ENCODE measurements around the gene NCK1. TPM values are rescaled to one million over a fixed set of nuclear protein-coding genes. Genes with fewer than 3 reads are reported as not detected.
A peak's percentile ranks its signal among the peaks of the same experiment; 100 is the strongest.
"Not testable (repeated sequence)": the region's sequence is repeated elsewhere in the genome, so short reads cannot be mapped to it uniquely, and the experiment has no call there.

NCK1 gene
- total RNA-seq, 1 experiment from 2014 or later: 42.9 TPM

DNA sequence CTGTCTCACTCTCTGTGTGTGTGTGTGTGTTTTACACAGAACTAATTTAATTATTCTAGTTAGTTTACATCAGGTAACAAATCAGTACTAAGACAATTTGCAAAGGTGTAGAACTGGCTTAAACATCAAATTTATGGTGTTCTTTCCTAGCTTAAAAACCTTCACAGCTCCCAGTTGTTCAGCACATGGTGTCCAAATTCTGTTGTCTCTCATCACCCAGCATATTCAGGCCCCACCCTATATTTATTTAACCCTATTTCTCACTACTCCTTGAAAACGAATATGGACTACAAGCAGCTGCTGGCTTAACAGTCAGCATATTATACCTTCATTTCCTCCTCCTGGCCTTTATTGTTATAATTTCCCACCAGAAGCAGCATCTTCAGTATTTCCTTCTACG, 96.9 kb downstream of the NCK1 start:
- no peaks in the 10 kb centered on the region for H3K9me3 ChIP-seq (replicated peaks)
- H3K36me3 ChIP-seq: no peaks in the 10 kb centered on the region; the same call in 1 of the 2 replicates
- H3K27me3 ChIP-seq: no peaks in the 10 kb centered on the region
- no peak overlapping the region for H3K4me3 ChIP-seq
- no peak for DNase-seq
- H3K4me1 ChIP-seq: peaks cover 23% of the 10 kb centered on the region
- no peak overlapping the region for H3K27ac ChIP-seq

DNA sequence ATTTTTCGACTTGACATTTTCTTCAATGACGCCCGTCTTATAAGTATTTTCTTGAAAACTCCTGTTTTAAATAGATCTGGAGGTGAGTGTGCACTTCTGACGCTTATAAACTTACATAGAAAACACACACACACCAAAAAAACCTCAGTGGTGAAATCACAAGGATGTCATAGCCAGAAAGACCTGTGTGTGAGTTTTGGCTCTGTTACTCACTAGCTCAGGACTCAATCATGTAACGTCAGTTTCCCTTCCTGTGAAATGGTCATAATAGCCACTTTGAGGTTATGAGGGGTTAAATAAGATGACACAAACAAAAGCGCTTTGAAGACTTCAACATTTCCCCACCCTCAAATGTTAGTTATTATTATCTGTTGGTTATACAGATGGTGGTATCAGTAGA, 97.6 kb downstream of the NCK1 start:
- Histone ChIP-seq H3K27ac (no peak overlapping the region), H3K4me1 (peaks cover 18% of the 10 kb centered on the region), H3K36me3 (no peaks in the 10 kb centered on the region; the same call in 1 of the 2 replicates), H3K9me3 (replicated peaks) (no peaks in the 10 kb centered on the region), H3K27me3 (no peaks in the 10 kb centered on the region), H3K4me3 (no peak overlapping the region)
- no peak for DNase-seq

GRCh38 chr3:136960838-136961836, 99.1 kb downstream of the NCK1 start:
- DNase-seq: no peak
- Histone ChIP-seq H3K27ac (no peak overlapping the region), H3K27me3 (no peaks in the 10 kb centered on the region), H3K36me3 (no peaks in the 10 kb centered on the region; the same call in 1 of the 2 replicates), H3K9me3 (replicated peaks) (no peaks in the 10 kb centered on the region), H3K4me1 (peaks cover 4% of the 10 kb centered on the region; the same call in 1 of the 2 replicates), H3K4me3 (no peak overlapping the region)

DNA sequence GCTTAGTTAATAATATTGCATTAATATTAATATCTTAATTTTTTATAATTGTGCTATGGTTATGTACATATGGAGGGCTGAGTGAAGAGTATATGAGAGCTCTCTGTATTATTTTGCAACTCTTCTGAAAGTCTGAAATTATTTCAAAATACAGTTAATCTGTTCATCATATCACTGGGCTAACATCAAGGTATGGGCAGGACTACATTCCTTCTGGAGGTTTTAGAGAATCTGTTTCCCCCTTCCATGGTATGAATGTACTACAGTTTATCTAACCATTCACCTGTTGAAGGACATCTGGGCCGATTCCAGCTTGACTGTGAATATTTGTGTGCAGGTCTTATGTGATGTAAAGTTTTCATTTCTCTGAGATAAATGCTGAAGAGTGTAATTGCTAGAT, 100.9 kb downstream of the NCK1 start:
- no peak overlapping the region for H3K27ac ChIP-seq
- H3K27me3 ChIP-seq: no peaks in the 10 kb centered on the region
- H3K4me3 ChIP-seq: no peak overlapping the region
- no peaks in the 10 kb centered on the region for H3K9me3 ChIP-seq (replicated peaks)
- no peaks in the 10 kb centered on the region for H3K4me1 ChIP-seq
- no peaks in the 10 kb centered on the region; the same call in 1 of the 2 replicates for H3K36me3 ChIP-seq
- no peak for DNase-seq

DNA sequence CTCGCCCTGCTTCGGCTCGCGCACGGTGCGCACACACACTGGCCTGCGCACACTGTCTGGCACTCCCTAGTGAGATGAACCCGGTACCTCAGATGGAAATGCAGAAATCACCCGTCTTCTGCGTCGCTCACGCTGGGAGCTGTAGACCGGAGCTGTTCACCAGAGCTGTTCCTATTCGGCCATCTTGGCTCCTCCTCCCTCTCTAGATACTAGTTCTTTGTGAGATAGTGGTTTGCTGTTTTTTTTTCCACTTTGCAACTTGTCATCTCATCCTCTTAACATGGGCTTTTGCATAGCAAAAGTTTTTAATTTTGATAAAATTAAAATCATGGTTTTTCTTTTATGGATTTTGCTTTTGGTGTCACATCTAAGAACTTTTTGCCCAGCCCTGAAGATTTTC, 107.5 kb downstream of the NCK1 start:
- H3K9me3 ChIP-seq (replicated peaks); H3K4me1 ChIP-seq; DNase-seq; H3K4me3 ChIP-seq; H3K36me3 ChIP-seq; H3K27ac ChIP-seq; H3K27me3 ChIP-seq: not testable (repeated sequence)

- no peaks in the 10 kb centered on the region for H3K36me3 ChIP-seq
Measured at GRCh38 chr3:136973352-136973751, 111.3 kb downstream of the NCK1 start.

DNA sequence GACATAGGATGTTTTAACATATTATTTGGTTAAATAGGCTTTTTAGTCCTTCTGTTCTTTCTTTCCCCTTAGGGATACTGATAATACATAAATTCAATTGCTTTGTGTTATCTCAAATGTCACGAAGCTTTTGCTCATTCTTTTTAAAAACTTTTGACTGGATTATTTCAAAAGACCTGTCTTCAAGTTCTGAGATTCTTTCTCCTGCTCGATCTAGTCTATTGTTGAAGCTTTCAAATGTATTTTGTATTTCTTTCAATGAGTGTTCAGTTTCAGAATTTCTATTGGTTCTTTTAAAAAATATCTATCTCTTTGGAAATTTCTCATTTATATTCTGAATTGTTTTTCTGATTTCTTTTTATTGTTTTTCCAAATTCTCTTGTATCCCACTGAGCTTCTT, 112.7 kb downstream of the NCK1 start:
- Histone ChIP-seq H3K4me3 (no peak overlapping the region), H3K36me3 (no peaks in the 10 kb centered on the region), H3K9me3 (replicated peaks) (no peaks in the 10 kb centered on the region), H3K27me3 (no peaks in the 10 kb centered on the region), H3K4me1 (peaks cover 4% of the 10 kb centered on the region; the same call in 1 of the 2 replicates), H3K27ac (no peak overlapping the region)
- DNase-seq: no peak

More at GRCh38 chr3:136973352-136973751, 111.3 kb downstream of the NCK1 start:
- Histone ChIP-seq H3K4me1 (peaks cover 3% of the 10 kb centered on the region; the same call in 1 of the 2 replicates), H3K9me3 (replicated peaks) (no peaks in the 10 kb centered on the region), H3K4me3 (no peak overlapping the region), H3K27ac (no peak overlapping the region), H3K27me3 (no peaks in the 10 kb centered on the region)
- no peak for DNase-seq

DNA sequence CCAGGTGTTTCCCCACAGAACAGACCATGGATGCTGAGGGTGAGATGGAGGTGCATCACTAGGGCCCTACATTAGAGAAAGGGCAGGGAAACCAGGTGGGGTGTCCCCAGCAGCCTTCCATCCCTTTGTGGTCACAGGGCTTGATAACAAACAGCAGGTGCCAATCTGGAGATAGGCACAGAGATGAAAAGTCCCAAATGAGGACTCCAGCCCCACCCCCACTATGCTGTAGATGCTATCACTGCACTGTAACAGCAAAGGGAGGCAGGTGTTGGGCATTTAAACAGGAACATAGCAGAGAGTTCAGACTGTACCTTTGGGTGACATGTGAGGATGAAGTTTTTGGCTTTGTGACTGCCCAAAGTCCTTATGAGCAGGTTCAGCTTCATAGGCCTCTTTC, 117.2 kb downstream of the NCK1 start:
- Histone ChIP-seq H3K27ac (no peak overlapping the region), H3K9me3 (replicated peaks) (no peaks in the 10 kb centered on the region), H3K27me3 (no peaks in the 10 kb centered on the region), H3K4me3 (no peak overlapping the region), H3K36me3 (0 out of 2 replicates have a peak, but pooled peaks cover 3% of the 10 kb centered on the region), H3K4me1 (peaks cover 6% of the 10 kb centered on the region)
- DNase-seq: peak in 1 of 2 experiments; percentile 24

DNA sequence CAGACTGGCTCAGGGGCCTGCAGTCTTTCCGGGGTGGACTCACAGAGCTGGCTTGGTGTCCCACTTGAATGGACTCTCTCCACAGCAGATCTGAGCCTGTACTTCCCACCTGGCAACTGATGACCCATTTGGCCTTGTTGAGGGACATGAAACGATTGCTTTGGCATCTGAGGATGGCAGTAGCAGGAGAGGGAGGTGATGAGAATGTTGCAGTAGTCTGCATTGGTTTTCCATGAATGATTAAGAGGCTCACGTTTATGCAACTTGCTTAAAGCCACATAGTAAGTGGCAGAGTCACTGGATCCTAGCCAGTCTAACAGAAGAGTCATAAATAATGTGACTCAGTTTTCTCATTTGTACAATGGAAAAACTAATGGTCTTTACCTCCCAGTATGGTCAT, 117.7 kb downstream of the NCK1 start:
- no peaks in the 10 kb centered on the region for H3K27me3 ChIP-seq
- no peak overlapping the region for H3K27ac ChIP-seq
- peaks cover 10% of the 10 kb centered on the region for H3K4me1 ChIP-seq
- H3K4me3 ChIP-seq: no peak overlapping the region
- no peak for DNase-seq
- no peaks in the 10 kb centered on the region for H3K9me3 ChIP-seq (replicated peaks)
- H3K36me3 ChIP-seq: 0 out of 2 replicates have a peak, but pooled peaks cover 3% of the 10 kb centered on the region

DNA sequence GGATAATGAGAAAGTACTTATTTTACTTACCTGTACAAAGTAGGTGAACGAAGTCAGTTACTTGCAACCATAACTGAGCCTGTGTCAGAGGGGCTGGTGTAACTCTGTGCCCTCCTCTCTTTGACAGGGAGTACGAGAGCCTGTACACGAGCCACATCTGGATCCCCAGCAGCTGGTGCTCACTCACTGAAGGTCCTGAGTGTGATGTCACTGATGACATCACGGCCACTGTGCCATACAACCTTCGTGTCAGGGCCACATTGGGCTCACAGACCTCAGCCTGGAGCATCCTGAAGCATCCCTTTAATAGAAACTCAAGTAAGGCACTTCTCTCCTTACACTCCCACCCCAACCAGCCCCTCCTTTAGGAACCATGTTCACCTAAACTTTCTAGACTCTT, 120.0 kb downstream of the NCK1 start:
- peaks cover 11% of the 10 kb centered on the region for H3K4me1 ChIP-seq
- 0 out of 2 replicates have a peak, but pooled peaks cover 3% of the 10 kb centered on the region for H3K36me3 ChIP-seq
- H3K27ac ChIP-seq: no peak overlapping the region
- no peak overlapping the region for H3K4me3 ChIP-seq
- no peak for DNase-seq
- no peaks in the 10 kb centered on the region for H3K27me3 ChIP-seq
- peaks cover 2% of the 10 kb centered on the region; the same call in 1 of the 2 replicates for H3K9me3 ChIP-seq (replicated peaks)

DNA sequence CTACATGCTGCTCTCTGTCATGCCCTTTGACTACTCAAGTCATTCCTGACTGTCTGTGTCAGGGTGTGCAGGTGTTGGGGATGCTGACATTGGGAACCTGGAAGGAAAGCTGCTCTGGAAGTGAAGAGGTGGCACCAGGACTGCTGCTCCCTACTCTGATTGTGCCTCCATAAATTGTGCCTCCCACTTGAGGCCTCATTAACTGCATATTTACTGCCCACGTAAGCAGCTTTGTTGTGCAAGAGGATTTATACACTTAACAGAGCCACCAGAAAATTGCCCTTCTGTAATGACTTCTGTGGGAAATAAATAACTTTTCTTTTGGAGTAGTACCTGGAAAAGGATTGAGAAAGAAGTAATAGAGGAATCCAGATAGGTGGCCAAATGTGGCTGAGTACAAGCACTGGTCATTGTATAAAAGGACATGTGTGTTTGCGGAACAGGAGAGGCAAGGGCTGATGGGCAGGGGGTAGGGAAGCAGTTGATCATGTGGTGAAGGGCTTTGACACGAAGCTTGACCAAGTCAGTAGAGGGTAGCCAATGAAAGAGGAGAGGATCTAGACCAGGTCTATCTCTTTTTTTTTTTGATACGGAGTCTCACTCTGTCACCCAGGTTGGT, 120.6 kb downstream of the NCK1 start:
- Histone ChIP-seq H3K36me3 (0 out of 2 replicates have a peak, but pooled peaks cover 3% of the 10 kb centered on the region), H3K27ac (no peak overlapping the region), H3K4me3 (no peak overlapping the region), H3K9me3 (replicated peaks) (peaks cover 3% of the 10 kb centered on the region; the same call in 1 of the 2 replicates), H3K4me1 (peaks cover 11% of the 10 kb centered on the region), H3K27me3 (no peaks in the 10 kb centered on the region)
- DNase-seq: no peak

DNA sequence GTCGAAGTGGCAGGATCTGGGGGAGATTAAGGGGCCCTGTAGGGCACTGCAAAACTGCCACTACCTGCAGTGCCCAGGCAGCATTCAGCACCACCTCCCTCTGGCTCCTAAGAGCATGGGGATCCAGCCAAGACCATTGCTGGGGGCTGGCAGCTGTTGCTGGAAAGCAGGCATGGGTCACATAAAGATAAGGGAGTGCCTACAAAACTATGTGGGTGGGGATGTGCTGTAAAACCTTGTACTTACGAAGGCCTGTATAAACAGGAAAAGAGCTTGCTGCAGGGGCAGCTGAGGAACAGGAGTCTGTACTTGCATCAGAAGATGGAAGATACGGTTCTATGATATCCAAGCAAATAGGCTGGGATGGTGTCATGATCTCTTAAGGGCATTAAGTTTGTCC, 122.8 kb downstream of the NCK1 start:
- peak; percentile 86 to 87 for DNase-seq
- H3K27ac ChIP-seq: peak overlapping the region; percentile 36; the same call in 1 of the 2 replicates
- 0 out of 2 replicates have a peak, but pooled peaks cover 3% of the 10 kb centered on the region for H3K36me3 ChIP-seq
- peaks cover 7% of the 10 kb centered on the region for H3K4me1 ChIP-seq
- peaks cover 3% of the 10 kb centered on the region; the same call in 1 of the 2 replicates for H3K9me3 ChIP-seq (replicated peaks)
- no peaks in the 10 kb centered on the region for H3K27me3 ChIP-seq
- no peak overlapping the region for H3K4me3 ChIP-seq

GRCh38 chr3:136987398-136987980, 125.5 kb downstream of the NCK1 start:
- not testable (repeated sequence) for H3K27me3 ChIP-seq; H3K4me1 ChIP-seq; DNase-seq; H3K36me3 ChIP-seq; H3K27ac ChIP-seq; H3K4me3 ChIP-seq; H3K9me3 ChIP-seq (replicated peaks)

- H3K4me3 ChIP-seq: no peak overlapping the region
- H3K4me1 ChIP-seq: peaks cover 7% of the 10 kb centered on the region
- H3K27me3 ChIP-seq: no peaks in the 10 kb centered on the region
- DNase-seq: no peak
- no peaks in the 10 kb centered on the region for H3K36me3 ChIP-seq
- H3K27ac ChIP-seq: no peak overlapping the region
- H3K9me3 ChIP-seq (replicated peaks): peaks cover 3% of the 10 kb centered on the region; the same call in 1 of the 2 replicates
Measured at GRCh38 chr3:136988651-136989050, 126.6 kb downstream of the NCK1 start.

All from SJCRH30 (cell line).